GM18511 (cell line): ENCODE data around the gene COX4I1.

Experiments
- ATAC-seq: cut with Tn5 transposase; IDR thresholded peaks from one replicate; pipeline ENCODE4 v1.9.1; 2021; ENCODE audit warnings: mild to moderate bottlenecking, moderate library complexity; ENCODE audit not compliant: unreplicated experiment

Gene COX4I1

DNA sequence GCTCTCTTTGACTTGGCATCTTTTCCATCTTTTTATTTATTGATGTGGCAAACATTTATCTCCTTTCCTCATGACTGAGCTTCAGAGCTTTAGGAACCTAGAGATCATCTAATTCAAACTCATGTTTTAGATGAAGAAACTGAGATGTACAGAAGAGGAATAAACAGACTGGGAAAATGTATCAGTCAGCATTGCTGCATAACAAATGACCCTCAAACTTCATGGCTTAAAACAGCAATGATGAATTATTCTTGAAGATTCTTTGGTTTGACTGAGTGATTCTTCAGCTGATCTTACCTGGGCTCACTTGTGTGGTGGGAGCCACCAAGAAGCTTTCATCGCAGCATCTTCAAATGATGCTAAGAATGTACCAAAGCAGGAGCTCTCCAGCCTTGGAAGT lies 55.4 kb downstream of the COX4I1 start:
- ATAC-seq, result no peak

DNA sequence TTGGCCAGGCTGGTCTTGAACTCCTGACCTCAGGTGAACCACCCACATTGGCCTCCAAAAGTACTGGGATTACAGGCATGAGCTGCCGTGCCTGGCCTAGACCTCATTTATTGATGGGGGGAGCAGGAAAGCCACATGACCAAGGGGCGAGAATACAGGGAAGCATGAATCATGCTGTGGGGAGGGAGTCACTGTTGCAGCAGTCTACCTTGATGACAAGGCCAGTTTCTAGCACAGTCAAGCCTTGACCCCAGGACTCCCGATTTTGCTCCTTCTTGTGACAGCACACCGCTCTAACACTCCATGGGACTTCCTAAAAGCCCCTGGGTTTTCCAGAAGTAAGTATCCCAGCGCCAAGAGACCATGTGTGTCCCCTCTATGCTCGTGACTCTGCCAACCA lies 56.6 kb downstream of the COX4I1 start:
- ATAC-seq, result no peak

DNA sequence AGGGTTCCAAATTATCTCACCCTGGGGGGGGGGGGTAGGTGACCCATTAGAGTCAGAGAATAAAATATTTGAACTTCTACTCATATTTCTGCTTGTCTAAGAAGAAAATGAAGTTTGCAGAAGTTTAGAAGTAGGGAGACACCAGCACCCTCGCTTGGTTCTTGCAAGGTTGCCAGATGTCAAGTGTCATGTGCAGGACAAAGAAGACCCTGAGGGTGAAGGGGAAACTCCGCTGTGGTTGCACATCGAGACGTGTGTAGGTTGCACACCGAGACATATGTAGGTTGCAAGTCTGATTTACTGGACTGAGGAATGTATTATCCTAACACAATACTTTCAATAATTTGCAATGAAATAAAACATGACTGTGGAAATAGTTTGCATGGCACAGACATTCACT lies 57.1 kb downstream of the COX4I1 start:
- ATAC-seq, result no peak
